CMK (cell line): ENCODE data around the gene CCDC188.

Source experiments
- DNase-seq: peaks from one replicate; pipeline ENCODE4 v3.0.0-alpha.2; 2010; ENCODE audit warnings: low read depth

The CCDC188 gene

DNA sequence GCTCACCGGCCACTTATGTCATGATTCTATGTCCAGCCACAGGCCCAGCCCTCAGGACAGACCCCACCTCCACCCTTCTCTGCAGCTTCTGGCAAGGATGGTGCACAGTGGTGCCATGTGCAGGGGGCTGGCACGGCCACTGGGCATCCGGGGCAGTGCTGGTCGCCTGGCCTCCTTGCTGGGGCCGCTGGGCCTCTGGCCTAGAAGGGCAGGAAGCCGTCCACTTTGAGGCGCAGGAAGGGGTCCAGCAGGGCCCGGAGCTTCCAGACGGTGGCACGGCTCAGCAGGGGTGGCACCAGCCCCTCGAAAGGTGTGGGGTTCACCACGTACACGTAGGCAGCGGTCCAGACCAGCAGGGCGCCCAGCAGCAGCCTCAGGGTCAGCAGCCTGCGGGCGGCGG lies 2.4 kb downstream of the CCDC188 start:
- DNase-seq: no peak

DNA sequence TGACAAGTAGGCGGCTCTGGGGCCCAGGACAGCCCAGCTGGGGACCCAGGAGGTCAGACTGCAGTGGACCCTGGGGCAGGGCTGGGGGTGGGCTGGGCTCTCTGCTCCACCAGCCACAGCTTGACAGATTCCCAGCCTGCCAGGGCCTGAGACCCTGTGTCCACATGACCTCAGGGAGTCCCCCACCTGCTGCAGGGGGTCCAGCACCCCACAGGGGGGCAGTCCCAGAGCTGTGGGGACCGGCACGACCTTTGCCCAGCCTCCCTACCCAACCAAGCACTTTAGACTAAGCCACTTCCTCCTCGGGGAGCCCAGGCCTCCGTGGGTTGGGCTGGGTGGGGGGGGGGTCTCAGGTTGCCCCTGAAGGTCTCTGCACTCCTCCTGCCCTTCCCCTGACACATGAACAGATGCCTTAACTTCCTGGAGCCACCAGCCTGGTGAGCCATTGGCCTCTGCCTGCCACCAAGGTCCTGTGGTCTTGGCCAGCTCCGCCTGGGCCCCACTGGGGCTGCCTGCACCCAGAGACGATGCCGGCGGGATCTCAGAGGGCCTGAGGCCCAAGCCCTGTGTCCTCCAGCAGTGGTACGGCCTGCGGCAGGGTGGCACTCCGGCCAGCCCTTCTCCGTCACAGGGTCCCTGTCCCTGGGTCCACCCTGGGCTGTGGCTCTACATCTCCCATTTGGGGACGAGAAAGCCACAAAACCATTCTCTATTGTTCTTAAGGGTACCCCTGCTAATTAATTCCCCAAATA lies 3.4 kb downstream of the CCDC188 start:
- DNase-seq: no peak

DNA sequence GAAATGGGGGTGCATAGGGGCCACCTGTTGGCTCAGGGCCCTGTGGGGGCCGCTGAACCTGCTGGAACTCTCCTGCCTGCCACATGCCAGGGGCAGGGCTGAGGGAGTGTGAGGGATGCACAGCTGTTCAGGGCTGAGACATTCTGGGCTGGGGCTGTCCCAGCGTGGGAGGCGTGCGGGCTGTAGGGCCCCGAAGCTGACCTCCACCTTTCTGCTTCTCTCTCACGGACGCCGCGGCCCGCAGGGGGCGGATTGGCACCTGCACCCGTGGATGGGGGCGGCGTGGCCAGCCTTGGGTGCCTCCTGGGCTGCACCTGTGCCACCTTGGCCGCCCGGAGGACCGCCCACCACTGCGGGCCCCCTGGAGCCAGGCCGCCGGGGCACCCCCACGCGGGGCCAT lies 4.1 kb downstream of the CCDC188 start:
- no peak for DNase-seq

DNA sequence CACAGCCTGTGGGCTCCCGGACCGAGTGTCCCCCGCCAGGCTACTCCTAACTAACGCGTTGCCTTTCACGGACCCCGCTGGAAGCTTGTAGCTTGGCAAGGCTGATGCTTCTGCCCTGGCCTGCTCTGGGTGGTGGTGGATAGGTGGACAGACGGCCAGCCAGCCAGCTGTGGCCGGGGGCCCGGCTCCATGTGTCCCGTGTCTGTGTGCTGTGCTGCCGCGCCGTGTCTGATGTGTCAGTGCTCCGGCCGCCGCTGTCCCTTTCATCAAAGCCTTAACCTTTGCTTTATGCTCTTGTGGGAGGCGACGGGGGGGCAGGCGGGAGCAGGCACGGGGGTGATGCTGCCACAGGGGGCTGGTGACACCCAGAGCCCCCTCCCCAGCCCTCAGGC lies 5.0 kb downstream of the CCDC188 start:
- DNase-seq: no peak

DNA sequence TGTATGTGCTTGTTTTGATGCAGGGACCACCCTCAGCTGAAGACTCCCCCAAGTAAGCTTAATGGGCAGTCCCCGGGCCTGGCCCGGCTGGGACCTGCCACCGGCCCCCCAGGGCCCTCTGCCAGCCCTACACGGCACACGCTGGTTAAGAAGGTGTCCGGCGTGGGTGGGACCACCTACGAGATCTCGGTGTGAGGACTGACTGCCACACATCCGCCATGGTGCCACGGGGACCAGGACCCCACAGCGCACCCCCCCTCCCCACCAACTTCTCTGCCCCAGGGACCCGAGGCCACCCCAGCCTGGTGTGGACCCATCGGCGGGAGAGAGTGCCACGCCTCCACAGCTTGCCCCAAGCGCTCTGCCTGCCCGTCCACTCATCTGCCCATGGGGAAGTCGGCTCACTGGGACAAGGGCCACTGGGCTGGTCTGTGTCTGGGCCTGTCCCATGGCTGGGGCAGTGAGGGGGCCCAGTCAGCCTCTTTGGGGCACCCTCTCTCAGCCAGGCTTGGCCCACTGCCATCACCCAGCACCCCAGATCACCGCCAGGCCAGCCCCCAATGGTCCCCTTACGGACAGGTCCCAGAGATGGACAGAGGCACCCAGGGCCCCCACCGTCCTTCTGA lies 5.5 kb downstream of the CCDC188 start:
- no peak for DNase-seq

DNA sequence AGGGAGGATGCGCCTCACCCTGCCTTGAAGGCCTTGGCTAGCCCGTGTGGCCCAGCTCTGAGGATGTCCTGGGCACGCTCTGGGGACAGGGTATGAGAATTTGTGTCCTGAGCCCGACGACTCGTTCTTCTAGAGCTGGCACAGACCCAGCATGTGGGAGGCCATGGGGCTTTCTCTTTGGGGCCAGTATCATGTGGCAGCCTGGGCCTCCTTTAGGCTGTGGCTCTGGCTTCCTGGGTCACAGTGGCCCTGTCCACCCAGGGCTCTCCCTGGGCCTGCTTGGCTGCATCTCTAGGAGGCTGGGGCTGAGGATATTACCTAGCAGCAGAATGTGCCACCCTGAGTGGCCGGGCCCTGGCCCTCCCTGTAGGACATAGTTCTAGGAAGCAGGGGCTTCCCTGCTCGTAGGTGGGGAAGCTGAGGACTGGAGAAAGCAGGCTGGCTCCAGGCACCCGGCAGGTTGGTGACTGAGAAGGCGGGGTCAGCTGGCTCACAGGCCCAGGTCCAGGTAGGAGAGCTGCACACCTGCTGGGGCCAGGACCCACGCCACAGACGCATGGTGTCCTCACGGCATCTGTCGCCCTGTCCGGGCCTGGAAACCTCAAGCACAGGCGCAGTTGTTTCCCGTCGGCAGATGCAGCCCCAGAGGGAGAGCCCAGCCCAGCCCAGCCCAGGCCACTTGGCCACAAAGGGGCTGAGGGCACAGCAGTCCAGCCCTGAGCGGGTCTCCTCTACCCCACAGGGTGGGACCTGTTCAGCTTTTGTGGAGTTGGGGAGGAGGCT lies 6.8 kb downstream of the CCDC188 start:
- no peak for DNase-seq

DNA sequence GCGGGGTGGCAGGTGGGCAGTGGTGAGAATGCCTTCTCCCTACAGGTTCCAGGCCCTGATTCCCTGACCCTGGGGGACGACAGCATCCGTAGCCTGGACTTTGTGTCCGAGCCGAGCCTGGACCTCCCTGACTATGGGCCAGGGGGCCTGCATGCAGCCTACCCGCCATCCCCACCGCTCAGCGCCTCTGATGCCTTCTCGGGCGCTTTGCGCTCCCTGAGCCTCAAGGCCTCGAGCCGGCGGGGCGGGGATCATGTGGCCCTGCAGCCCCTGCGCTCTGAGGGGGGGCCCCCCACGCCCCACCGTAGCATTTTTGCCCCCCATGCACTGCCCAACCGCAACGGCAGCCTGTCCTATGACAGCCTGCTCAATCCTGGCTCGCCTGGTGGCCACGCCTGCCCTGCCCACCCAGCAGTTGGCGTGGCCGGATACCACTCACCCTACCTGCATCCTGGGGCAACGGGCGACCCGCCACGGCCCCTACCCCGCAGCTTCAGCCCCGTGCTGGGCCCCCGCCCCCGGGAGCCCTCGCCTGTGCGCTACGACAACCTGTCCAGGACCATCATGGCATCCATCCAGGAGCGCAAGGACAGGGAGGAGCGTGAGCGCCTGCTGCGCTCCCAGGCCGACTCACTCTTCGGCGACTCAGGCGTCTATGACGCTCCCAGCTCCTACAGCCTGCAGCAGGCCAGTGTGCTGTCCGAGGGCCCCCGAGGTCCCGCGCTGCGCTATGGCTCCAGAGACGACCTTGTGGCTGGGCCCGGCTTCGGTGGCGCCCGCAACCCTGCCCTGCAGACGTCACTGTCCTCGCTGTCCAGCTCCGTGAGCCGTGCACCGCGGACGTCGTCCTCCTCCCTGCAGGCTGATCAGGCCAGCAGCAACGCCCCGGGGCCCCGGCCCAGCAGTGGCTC lies 7.9 kb downstream of the CCDC188 start:
- DNase-seq: no peak

DNA sequence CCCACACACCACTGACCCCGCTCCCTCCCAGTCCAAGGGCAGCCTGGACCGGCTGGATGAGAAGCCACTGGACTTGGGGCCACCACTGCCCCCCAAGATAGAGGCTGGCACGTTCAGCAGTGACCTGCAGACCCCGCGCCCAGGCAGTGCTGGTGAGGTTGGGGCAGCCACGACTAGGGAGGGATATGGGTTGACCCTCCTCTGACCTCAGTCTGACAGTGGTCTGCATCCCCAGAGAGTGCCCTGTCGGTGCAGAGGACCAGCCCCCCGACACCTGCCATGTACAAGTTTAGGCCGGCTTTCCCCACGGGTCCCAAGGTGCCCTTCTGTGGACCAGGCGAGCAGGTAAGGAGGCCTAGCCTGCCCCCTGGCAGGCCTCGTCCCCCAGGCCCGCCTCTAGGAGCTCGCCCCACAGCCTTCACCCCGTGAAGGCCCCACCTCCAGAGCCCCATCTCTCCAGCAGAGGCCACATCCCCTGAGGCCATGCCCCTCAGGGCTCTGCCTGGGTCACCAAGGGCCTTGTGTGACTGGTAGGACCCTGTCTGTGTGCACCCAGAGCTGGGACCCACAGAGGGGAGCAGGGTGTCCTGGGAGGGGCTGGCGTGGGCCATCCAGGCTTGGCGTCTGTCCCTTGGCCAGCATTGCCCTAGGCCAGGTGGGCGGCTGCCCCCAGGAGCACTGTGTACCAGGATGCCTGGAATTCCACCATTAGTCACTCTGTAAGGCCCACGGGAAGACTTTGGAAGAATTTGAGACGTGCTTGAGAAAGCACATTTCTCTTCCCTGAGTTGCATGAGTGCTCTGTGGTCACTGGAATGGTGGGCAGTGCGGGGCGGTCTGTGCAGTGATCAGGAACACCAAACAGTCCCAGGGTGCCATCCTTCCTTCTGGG lies 9.4 kb downstream of the CCDC188 start:
- no peak for DNase-seq

DNA sequence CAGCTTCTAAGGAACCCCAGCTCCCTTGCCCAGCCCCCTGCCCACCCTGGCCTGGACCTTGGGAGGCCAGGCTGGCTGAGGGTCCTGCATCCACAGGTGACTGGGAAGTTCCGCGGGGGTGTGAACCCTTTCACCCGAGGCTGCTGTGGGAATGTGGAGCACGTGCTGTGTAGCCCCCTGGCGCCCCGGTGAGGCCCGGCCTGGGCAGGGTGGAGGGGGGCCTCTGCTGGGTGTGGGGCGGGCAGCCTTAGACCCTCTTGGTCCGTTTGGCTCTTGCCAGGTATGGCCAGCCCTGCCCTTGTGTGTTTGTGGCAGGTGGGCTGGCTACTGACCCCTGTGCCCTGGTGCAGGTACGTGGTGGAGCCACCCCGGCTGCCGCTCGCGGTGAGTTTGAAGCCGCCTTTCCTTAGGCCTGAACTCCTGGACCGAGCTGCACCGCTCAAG lies 10.3 kb downstream of the CCDC188 start:
- DNase-seq: no peak

DNA sequence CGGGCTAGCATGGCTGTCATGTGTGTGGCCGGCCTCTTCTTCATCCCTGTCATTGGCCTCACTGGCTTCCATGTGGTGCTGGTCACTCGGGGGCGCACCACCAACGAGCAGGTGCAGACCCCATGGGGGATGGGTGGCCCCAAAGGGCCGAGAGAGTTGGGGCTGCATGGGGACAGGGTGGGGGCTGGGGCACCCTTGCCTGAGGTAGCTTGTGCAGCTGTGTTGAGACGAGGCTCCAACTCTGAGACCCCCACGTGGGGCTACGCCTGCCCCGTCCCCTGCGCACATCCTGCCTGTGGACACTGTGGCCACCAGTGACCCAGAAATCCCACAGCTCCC lies 10.8 kb downstream of the CCDC188 start:
- DNase-seq: no peak

DNA sequence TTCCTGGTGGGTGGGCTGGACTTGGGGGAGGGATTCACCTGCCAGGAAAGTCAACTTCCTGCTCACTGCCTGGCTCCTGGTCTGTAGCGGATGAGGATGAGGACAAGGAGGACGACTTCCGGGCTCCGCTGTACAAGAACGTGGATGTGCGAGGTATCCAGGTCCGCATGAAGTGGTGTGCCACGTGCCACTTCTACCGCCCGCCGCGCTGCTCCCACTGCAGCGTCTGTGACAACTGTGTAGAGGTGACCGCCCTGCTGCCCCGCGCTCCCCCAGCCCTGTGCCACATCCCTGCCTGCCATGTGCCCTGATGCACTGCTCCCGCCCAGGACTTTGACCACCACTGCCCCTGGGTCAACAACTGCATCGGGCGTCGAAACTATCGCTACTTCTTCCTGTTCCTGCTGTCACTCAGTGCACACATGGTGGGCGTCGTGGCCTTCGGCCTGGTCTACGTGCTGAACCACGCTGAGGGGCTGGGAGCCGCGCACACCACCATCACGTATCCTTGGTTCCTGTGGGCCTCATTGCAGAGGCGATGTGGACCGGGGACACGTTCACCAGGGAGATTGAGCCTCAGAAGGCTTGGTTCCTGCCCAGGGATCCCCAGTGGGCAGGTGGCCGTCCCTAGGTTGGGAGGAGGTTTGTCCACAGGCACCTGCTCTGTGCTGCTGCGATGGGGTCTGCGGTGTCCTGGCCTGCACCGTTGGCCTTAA lies 11.3 kb downstream of the CCDC188 start:
- DNase-seq: no peak

DNA sequence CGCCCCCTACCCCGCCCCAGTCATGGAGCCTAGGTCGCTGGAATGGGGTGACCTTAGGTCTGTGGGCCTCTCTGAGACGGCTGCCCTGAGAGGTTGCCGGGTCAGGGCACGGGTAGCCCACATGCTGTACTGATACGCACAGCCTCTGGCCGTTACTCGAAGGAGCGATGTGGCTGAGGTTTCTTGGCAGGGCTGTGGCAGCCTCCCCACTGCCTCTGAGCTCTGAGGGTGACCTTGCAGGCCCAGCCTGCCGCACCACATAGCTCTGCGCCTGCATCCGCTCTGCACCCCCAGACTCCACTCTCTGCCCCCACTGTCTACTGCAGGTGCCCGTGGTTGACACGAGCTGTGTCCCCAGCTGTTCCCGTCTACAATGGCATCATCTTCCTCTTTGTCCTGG lies 12.0 kb downstream of the CCDC188 start:
- DNase-seq: no peak

DNA sequence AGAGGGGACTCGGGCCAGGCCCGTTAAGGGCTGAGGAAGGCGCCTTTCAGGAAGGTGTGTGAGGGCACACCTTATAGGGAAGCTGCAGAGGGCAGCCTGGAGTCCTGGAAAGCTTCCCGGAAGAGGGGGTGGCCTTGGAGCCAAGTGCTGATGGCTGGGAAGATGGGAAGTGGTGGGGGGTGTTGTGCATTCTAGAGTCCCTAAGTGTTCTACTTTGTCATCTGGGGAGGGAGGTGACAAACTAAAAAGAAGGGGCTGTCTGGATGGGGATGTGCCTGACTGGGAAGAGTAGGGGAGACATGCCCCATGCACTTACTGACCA lies 12.5 kb downstream of the CCDC188 start:
- DNase-seq: no peak

DNA sequence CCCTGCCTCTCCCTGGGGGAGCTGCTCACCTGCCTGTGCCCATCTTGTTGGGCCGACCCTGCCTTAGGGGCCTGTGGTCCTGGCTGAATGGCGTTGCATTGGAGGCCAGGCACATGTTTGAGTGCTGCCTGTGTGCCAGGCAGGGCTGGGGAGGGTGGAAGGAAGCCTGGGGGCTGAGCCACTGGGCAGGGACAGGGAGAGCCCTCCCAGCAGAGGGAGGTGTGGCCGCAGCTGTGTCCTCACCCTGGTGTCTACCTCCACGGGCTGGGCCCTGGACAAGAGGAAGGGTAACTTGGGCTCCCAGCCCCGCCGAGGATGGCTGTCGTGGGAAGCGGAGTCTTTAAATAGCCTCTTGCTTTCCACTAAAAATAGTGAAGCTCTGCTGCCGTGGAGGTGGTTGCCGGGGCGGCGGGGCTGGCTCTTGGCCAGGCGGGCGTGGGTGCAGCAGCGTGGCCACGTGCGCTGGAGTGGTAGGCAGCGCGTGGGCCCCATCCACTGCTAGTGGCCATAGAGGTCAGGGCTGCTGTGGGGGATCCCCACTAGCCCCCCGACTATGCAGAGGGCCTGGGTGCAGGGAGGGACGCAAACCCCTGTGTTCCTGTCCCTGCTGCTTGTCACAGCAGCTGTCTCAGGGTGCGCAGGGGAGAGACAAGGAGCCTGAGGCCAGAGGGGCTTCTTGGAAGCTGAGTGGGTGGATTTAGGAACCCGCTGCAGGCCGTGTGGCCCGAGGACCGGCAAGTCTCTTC lies 13.0 kb downstream of the CCDC188 start:
- DNase-seq: no peak

DNA sequence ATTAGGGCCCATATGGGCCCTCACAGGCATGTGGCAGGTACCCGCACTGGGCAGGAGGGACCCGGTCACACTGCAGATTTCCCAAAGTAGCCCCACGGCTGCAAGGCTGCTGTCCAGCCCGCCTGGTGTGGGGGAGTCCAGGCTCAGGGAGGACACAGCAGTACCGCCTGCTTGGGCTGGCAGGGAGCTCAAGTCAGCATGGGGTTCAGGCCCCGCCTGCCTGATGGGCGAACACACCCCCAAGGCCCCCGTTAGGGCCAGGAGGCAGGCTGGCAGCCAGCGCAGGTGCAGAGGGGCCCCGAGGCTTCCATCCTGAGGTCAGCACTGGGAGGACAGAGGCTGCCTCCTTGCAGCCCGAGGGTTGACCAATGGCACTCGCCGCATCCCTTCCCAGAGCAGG lies 13.7 kb downstream of the CCDC188 start:
- no peak for DNase-seq

DNA sequence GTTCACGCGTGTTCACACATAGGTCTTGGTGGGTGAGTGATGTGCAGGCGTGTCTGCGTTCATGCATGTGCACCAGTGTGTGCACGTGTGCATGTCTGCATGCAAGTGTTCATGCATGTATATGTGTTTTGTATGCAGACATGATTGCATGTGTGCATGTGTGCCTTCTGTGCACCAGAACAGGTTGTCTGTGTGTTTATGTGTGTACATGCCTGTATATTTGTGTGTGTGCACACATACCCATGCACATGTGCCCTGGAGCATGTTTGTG lies 14.3 kb downstream of the CCDC188 start:
- no peak for DNase-seq

DNA sequence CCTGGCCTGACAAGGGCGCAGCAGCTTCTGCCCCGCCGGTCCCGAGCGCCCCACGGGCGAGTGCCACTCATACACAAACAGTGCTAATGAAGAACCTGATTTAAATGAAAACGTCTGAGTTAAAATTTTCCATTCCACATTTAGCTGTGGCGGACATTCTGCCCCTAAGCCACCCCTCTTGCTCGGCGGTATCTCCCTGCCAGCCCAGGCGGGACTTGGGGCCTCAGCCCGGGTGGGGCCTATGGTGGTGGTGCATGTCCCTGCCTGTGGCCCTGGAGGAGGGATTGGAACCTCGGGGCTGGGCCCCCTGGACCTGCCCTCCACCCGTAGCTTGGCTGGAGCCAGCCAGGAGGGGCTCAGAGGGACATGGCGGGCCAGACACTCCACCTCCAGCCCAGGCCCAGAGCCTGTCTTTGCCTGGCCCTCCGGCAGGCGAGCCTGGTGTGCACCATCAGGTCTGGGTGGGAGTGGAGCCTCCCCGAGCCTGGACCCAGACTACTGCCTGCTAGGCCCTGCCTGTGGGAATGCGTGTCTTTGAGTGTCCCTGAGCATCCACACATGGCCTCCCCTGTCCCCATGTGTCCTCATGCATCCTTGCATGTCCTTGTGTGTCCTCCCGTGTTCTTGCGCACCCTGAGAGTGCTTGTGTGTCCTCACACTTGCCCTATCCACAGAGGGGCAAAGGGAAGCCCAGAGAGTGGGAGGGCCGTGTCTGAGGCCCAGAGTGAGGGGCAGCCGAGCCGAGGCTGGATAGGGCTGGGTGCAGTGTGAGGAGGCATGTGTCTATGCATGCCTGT lies 14.9 kb downstream of the CCDC188 start:
- no peak for DNase-seq

DNA sequence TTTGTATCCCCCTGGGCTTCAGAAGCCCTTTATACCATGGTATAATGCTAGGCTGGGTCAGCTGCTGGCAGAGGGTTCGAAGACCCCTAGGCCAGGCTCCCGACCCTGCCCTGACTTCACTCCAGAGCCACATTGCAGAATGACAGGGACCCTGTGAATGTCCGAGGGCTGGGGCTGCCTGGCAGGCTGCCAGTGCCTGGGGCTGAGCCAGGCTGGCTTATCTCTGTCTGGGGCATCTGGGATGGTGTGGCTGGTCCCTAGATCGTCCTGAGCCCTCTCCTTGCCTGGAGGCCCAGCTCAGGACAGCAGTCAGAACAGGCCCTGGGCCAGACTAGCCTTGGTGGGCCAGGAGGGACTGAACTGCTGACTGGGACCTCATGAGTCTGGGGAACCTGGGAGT lies 15.6 kb downstream of the CCDC188 start:
- no peak for DNase-seq

DNA sequence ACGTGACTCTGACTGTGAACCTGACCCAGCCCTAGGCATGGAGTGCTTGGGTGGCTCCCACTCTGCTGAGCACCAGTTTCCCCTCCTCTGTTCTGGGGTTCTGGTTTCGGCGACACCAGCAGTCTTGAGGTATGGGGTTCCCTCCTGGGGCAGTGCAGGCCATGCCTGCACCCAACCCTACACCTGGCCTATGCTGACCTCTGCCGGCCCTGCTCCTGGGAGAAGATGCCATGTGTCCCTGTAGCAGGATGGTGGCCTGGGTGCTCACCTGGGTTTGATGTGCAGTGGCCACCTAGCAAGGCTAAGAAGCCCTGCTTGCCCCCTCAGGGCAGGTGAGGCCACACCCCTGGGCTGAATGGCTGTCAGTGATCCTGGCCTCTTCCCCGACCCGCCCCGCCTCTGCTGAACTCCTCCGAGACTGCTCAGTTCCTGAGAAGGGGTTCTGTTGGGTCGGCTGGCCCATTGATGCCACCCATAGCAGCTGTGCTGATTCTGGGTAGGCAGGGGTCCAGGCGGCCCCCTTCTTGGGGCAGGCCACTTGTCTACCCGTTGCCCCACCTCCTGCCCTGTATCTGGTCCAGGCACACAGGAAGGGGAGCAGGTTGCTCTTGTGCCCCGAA lies 16.8 kb downstream of the CCDC188 start:
- no peak for DNase-seq
